Heart left ventricle (tissue), 16 donors: ENCODE results near the gene FAHD2A. TPM values are rescaled to one million over a fixed set of nuclear protein-coding genes. Genes with fewer than 3 reads are reported as not detected.
"Not testable (repeated sequence)": the region's sequence is repeated elsewhere in the genome, so short reads cannot be mapped to it uniquely, and the experiment has no call there.

Experiments
- ATAC-seq, 4 donors: fragments of 200-7000 bp; cut with Tn5 transposase; one replicate each; pipeline ENCODE4 v1.9.1; 2020 to 2022; ENCODE audit warnings: moderate library complexity in 4 of 4, mild to moderate bottlenecking in 3 of 4, moderate number of reproducible peaks in 1 of 4
- DNase-seq, 5 donors: peaks; one replicate each; pipeline ENCODE4 v3.0.0-alpha.2; 2020
- H3K27ac ChIP-seq, 12 donors: fragments of 200-600 bp; sonication (generic) in 4 of 12; one replicate each; pipeline versions ENCODE4 v1.5.0 to v1.8.0; 2016 to 2022; ENCODE audit warnings: mild to moderate bottlenecking in 2 of 12
- H3K27me3 ChIP-seq, 9 donors: fragments of 200-600 bp; sonication (generic) in 2 of 9; one replicate each; pipeline versions ENCODE4 v1.5.1 to v1.8.0; 2016 to 2022; ENCODE audit warnings: mild to moderate bottlenecking in 3 of 9
- H3K36me3 ChIP-seq, 9 donors: fragments of 200-600 bp; sonication (generic) in 2 of 9; one replicate each; pipeline versions ENCODE4 v1.5.0 to v1.8.0; 2018 to 2022; ENCODE audit warnings: mild to moderate bottlenecking in 2 of 9
- H3K4me1 ChIP-seq, 12 donors: fragments of 200-600 bp; sonication (generic) in 4 of 12; one replicate each; pipeline versions ENCODE4 v1.5.0 to v1.8.0; 2016 to 2022; ENCODE audit warnings: mild to moderate bottlenecking in 3 of 12
- H3K4me3 ChIP-seq, 12 donors: fragments of 200-600 bp; sonication (generic) in 4 of 12; one replicate each; pipeline versions ENCODE4 v1.5.0 to v1.8.0; 2017 to 2022; ENCODE audit warnings: mild to moderate bottlenecking in 9 of 12, moderate library complexity in 4 of 12
- H3K9me3 ChIP-seq, 12 donors: fragments of 200-600 bp; sonication (generic) in 4 of 12; one replicate each; pipeline versions ENCODE4 v1.5.0 to v1.8.0; 2016 to 2022; ENCODE audit warnings: mild to moderate bottlenecking in 1 of 12
- POLR2A ChIP-seq, 2 donors: fragments of 450-650 bp; IDR thresholded peaks; one replicate each; pipeline ENCODE4 v1.6.1; 2017; ENCODE audit warnings: antibody characterized with exemption in 2 of 2, mild to moderate bottlenecking in 2 of 2, moderate library complexity in 2 of 2
- WGBS, 4 donors: extraction: QIAGEN DNeasy Blood & Tissue Kit in 2 of 4; methylation state at CpG; one replicate each; pipeline versions ENCODE4 v1.1.5 to v1.1.7; 2013 to 2018; 5-methylcytosine and 5-hydroxymethylcytosine counted together
- intact Hi-C, 10 donors: fragments of 100-400 bp; cut with DNase I; formaldehyde crosslinking; loops; one replicate each; pipeline versions ENCODE4 v1.11.1 to v1.14.2; 2022
- polyA plus RNA-seq, 2 donors: library from polyadenylated mRNA; stranded (reverse); fragments of 200-250 nt; gene quantifications; one replicate each; pipeline ENCODE4 v1.2.3, GENCODE V29; 2013
- total RNA-seq, 9 donors: library from RNA; depleted of rRNA in 2 of 9; stranded (reverse); fragments of >200 nt in 2 of 9; fragmentation: NEBNext Ultra II Directional in 3 of 9; extraction: Animal tissue kit (Norgen Biotek cat#: 25700) in 3 of 9; gene quantifications; one replicate each; pipeline versions ENCODE4 v1.1.0 to v1.2.4, GENCODE V29; 2016 to 2023
- TF ChIP-seq, protein P1 (sequence below), 12 donors: fragments of 200-600 bp; sonication (generic) in 4 of 12; IDR thresholded peaks; one replicate each; pipeline versions ENCODE4 v1.5.0 to v1.8.0; 2018 to 2022; ENCODE audit warnings: antibody characterized with exemption in 12 of 12, mild to moderate bottlenecking in 5 of 12
- donor health status: ischemic (EF 13 %, LVEDD 7.1; RV severe dilation, severe dysfunction).
- donor health status: healthy with polysubstance abuse.
- donor health status: DM: no; HTN: yes; CAD: no.
- donor health status: DM: no; HTN: no; CAD: no.
- donor health status: ischemic (EF 25% LVEDD 6.9; RV normal size, moderate dysfunction).
- donor health status: ischemic (EF 25% LVEDD 5.7; RV mildly dilated, moderate dysfunction).
- donor health status: healthy.
- donor health status: DM: yes; HTN: yes; CAD: no.
- donor health status: ischemic (EF 35%, LVEDD 5.7; RV mildly dilated, moderate dysfunction).
- donor health status: nonischemic (EF 11% LVEDD 7.7; RV severe dilation, severe dysfunction).
- donor health status: DM: yes; HTN: yes; CAD: no.
- donor health status: PGD.
- donor health status: ischemic (EF 29% LVEDD 5.4; RV normal size, mild dysfunction).
- donor health status: nonischemic (EF 23%, LVEDD 6.1; RV moderate dilation, normal function).

Gene FAHD2A
- total and polyA plus RNA-seq, 11 donors = 26.2 to 51.7 (median 34.6) TPM

DNA sequence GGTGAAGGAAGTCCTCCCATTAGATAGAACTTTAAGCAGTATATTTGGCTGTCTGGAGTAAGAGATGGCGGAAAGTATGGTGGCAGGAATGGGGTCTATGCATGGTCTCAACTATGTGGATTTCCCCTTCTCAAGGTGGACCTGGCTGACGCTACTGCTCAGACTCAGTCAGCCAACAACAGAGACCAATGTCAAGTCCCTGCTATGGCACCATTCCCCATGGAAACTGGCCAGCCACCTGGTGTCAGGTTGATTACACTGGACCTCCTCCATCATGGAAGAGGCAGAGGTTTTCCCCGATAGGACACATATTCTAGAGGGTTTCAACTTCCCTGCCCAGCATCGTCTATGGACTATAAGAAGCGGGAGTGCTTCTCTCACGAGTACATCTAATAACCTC lies 8.6 kb upstream of the FAHD2A start:
- intact Hi-C loops = loop anchor here in 2 of 10 donors (5.0 kb wide), 1 partner anchor 47 kb away; no protein-coding TSS in a partner anchor
- ATAC-seq (no peak), DNase-seq (no peak)
- Histone ChIP-seq H3K27ac (no peak overlapping the region), H3K4me3 (no peak overlapping the region), H3K27me3 (no peaks in the 10 kb centered on the region), H3K9me3 (no peaks in the 10 kb centered on the region), H3K36me3 (no peaks in the 10 kb centered on the region), H3K4me1 (peaks cover 0 to 15% (median 1%) of the 10 kb centered on the region in 12 donors)
- 91 to 94% (median 94%) methylated on average over 6 of the region's 6 CpGs for WGBS, 4 donors
- no peak for TF ChIP-seq POLR2A (IDR thresholded peaks at IDR 0.05)
- TF ChIP-seq, protein P1, sequence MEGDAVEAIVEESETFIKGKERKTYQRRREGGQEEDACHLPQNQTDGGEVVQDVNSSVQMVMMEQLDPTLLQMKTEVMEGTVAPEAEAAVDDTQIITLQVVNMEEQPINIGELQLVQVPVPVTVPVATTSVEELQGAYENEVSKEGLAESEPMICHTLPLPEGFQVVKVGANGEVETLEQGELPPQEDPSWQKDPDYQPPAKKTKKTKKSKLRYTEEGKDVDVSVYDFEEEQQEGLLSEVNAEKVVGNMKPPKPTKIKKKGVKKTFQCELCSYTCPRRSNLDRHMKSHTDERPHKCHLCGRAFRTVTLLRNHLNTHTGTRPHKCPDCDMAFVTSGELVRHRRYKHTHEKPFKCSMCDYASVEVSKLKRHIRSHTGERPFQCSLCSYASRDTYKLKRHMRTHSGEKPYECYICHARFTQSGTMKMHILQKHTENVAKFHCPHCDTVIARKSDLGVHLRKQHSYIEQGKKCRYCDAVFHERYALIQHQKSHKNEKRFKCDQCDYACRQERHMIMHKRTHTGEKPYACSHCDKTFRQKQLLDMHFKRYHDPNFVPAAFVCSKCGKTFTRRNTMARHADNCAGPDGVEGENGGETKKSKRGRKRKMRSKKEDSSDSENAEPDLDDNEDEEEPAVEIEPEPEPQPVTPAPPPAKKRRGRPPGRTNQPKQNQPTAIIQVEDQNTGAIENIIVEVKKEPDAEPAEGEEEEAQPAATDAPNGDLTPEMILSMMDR (IDR thresholded peaks at IDR 0.05) = no peak

- ATAC-seq = no peak
- no peak overlapping the region for H3K4me3 ChIP-seq
- intact Hi-C loops = no loop called here
- H3K9me3 ChIP-seq = no peaks in the 10 kb centered on the region
- no peak overlapping the region for H3K27ac ChIP-seq
- TF ChIP-seq, protein P1 (IDR thresholded peaks at IDR 0.05) = no peak
- no peak for TF ChIP-seq POLR2A (IDR thresholded peaks at IDR 0.05)
- no peak for DNase-seq
- 92 to 96% (median 93%) methylated on average over 7 of the region's 7 CpGs for WGBS, 4 donors
- H3K4me1 ChIP-seq = peaks cover 0 to 21% (median 14%) of the 10 kb centered on the region in 12 donors
- H3K27me3 ChIP-seq = no peaks in the 10 kb centered on the region
- H3K36me3 ChIP-seq = no peaks in the 10 kb centered on the region
Measured at GRCh38 chr2:95399061-95399460, 3.4 kb upstream of the FAHD2A start.

GRCh38 chr2:95401480-95401879 lies 1.0 kb upstream of the FAHD2A start:
- no peaks in the 10 kb centered on the region for H3K27me3 ChIP-seq
- peaks cover 0 to 24% (median 14%) of the 10 kb centered on the region in 12 donors for H3K4me1 ChIP-seq
- H3K4me3 ChIP-seq = peak overlapping the region in 10 of 12 donors; percentile 73 to 98 (median 94)
- H3K9me3 ChIP-seq = no peaks in the 10 kb centered on the region
- TF ChIP-seq, protein P1 (IDR thresholded peaks at IDR 0.05) = no peak
- TF ChIP-seq POLR2A (IDR thresholded peaks at IDR 0.05) = no peak
- no peak for ATAC-seq
- H3K27ac ChIP-seq = no peak overlapping the region
- no peak for DNase-seq
- intact Hi-C loops = loop anchor here in 4 of 10 donors (5.0 kb wide), 3 partner anchors 54 to 326 kb away; partner anchors contain the start of gene ZNF2 (in 1 of the 4)
- WGBS, 4 donors = 75 to 85% (median 80%) methylated on average over 9 of the region's 9 CpGs
- H3K36me3 ChIP-seq = no peaks in the 10 kb centered on the region

GRCh38 chr2:95402004-95402369 lies 521 bp upstream of the FAHD2A start:
- Histone ChIP-seq H3K4me1 (peaks cover 0 to 24% (median 14%) of the 10 kb centered on the region in 12 donors), H3K4me3 (peak overlapping the region; percentile 73 to 98 (median 92)), H3K27ac (peak overlapping the region in 11 of 12 donors; percentile 65 to 89 (median 85))
- peak; percentile 33 to 50 (median 36) for ATAC-seq
- not testable (repeated sequence) for H3K27me3 ChIP-seq, H3K9me3 ChIP-seq, DNase-seq, H3K36me3 ChIP-seq
- intact Hi-C loops = loop anchor here in 6 of 10 donors (2.0 to 5.0 kb wide), 5 partner anchors 55 to 325 kb away; partner anchors contain the start of gene ZNF2 (in 2 of the 6)
- 0 to 2% (median 0%) methylated on average over 5 to 10 of the region's 10 CpGs for WGBS, 4 donors
